Subcutaneous abdominal adipose tissue (tissue), 5 donors: ENCODE results near the gene LNPK.

Experiments used
- H3K27ac ChIP-seq: one replicate; pipeline ENCODE4 v1.7.0; 2013; ENCODE audit warnings: low read depth, mild to moderate bottlenecking, inconsistent platforms, low read length, moderate library complexity
- H3K27me3 ChIP-seq, 5 donors: one replicate each; pipeline ENCODE4 v1.7.0; 2013; ENCODE audit warnings: low read length in 5 of 5, inconsistent platforms in 1 of 5; ENCODE audit not compliant: control insufficient read depth in 5 of 5, insufficient read depth in 4 of 5
- H3K36me3 ChIP-seq, 5 donors: one replicate each; pipeline ENCODE4 v1.7.0; 2013; ENCODE audit warnings: low read length in 5 of 5; ENCODE audit not compliant: control insufficient read depth in 5 of 5, insufficient read depth in 5 of 5
- H3K4me1 ChIP-seq, 5 donors: one replicate each; pipeline ENCODE4 v1.7.0; 2013; ENCODE audit warnings: low read length in 5 of 5, mild to moderate bottlenecking in 3 of 5, moderate library complexity in 1 of 5; ENCODE audit not compliant: control insufficient read depth in 5 of 5, insufficient read depth in 5 of 5
- H3K4me3 ChIP-seq, 5 donors: one replicate each; pipeline ENCODE4 v1.7.0; 2013; ENCODE audit warnings: low read length in 5 of 5, low read depth in 1 of 5
- H3K9ac ChIP-seq, 5 donors: one replicate each; pipeline ENCODE4 v1.7.0; 2013; ENCODE audit warnings: low read length in 5 of 5, mild to moderate bottlenecking in 4 of 5, moderate library complexity in 3 of 5
- H3K9me3 ChIP-seq, 5 donors: one replicate each; pipeline ENCODE4 v1.7.0; 2013; ENCODE audit warnings: low read length in 5 of 5; ENCODE audit not compliant: control insufficient read depth in 5 of 5
- donor health status: healthy.
- donor health status: healthy.
- donor health status: healthy.
- donor health status: healthy.
- donor health status: healthy.

LNPK gene

DNA sequence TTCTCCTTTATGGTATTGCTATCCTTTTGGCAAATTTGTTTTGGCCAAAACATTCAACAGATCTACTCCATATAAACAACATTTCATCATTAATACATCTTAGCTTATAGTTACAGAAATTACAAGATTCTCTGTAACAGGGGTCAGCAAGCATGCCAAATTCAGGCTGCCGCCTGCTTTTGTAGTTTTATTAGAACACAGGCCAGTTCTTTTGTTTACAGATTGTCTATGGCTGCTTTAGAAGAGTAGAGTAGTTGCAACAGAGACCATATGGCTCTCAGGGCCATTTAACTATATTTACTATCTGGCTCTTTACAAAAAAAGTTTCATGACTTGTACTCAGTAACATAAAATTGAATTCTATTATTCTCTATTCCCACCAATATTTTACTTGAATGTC lies 53.9 kb downstream of the LNPK start:
- no peaks in the 10 kb centered on the region for H3K9me3 ChIP-seq
- no peak overlapping the region for H3K4me3 ChIP-seq
- no peaks in the 10 kb centered on the region for H3K27me3 ChIP-seq
- no peak overlapping the region for H3K9ac ChIP-seq
- H3K4me1 ChIP-seq: no peaks in the 10 kb centered on the region
- no peak overlapping the region for H3K27ac ChIP-seq
- peaks cover 3 to 13% (median 11%) of the 10 kb centered on the region in 5 donors for H3K36me3 ChIP-seq

DNA sequence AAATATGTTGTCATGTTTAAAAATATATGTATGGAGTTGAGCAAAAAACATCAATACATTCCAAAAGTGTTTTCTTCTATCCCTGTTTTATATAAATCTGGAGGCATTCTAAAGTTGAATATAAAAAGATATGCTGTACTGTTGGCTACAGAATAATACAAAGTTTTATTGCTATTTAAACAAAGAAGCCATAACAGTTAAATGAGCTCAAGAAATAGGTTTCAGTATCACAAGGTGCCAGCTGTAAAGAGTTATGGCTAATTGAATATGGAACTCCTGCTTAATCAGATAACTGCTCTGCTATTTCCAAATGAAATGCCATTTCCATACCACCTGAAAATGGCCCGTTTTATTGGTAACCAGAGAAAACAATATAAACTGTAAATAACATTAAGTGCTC lies 55.0 kb downstream of the LNPK start:
- Histone ChIP-seq H3K9ac (no peak overlapping the region), H3K27ac (no peak overlapping the region), H3K36me3 (peaks cover 3 to 13% (median 11%) of the 10 kb centered on the region in 5 donors), H3K27me3 (no peaks in the 10 kb centered on the region), H3K4me3 (no peak overlapping the region), H3K4me1 (no peaks in the 10 kb centered on the region), H3K9me3 (no peaks in the 10 kb centered on the region)

DNA sequence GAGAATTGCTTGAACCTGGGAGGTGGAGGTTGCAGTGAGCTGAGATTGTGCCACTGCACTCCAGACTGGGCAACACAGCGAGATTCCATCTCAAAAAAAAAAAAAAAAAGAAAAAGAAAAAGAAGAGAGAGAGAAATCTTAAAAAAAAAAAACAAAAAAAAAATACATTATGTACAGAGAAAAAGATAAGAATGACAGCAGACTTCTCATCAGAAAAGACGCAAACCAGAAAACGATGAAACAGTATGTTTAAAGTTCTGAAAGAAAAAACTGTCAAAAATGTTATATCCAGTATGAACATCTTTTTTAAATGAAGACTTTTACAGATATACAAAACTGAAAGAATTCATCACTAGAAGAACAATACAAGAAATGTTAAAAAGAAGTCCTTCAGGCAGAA lies 60.4 kb downstream of the LNPK start:
- H3K27ac ChIP-seq: no peak overlapping the region
- no peaks in the 10 kb centered on the region for H3K4me1 ChIP-seq
- no peak overlapping the region for H3K4me3 ChIP-seq
- H3K27me3 ChIP-seq: no peaks in the 10 kb centered on the region
- H3K9me3 ChIP-seq: no peaks in the 10 kb centered on the region
- peaks cover 5 to 26% (median 15%) of the 10 kb centered on the region in 5 donors for H3K36me3 ChIP-seq
- H3K9ac ChIP-seq: no peak overlapping the region

DNA sequence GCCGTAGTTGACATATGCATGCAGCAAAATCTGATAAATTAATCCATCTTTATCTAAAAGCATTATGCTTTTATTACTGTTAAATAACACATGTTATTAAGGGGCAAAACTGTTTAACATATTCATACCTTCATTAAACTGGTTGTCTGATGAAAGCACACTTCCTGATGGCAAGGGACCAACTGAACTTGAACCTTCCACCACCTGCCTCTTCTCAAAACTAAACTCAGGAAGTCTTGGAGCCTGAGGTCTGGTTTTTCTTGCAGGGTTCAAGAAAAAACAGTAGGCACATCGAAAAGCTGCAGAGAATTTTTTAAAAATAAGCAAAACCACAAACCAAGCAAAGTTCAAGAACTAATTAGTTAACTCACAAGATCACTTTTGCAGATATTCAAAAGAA lies 64.9 kb downstream of the LNPK start:
- no peaks in the 10 kb centered on the region for H3K4me1 ChIP-seq
- no peak overlapping the region for H3K4me3 ChIP-seq
- H3K9me3 ChIP-seq: no peaks in the 10 kb centered on the region
- H3K27me3 ChIP-seq: no peaks in the 10 kb centered on the region
- no peak overlapping the region for H3K9ac ChIP-seq
- peaks cover 14 to 37% (median 23%) of the 10 kb centered on the region in 5 donors for H3K36me3 ChIP-seq
- H3K27ac ChIP-seq: no peak overlapping the region

DNA sequence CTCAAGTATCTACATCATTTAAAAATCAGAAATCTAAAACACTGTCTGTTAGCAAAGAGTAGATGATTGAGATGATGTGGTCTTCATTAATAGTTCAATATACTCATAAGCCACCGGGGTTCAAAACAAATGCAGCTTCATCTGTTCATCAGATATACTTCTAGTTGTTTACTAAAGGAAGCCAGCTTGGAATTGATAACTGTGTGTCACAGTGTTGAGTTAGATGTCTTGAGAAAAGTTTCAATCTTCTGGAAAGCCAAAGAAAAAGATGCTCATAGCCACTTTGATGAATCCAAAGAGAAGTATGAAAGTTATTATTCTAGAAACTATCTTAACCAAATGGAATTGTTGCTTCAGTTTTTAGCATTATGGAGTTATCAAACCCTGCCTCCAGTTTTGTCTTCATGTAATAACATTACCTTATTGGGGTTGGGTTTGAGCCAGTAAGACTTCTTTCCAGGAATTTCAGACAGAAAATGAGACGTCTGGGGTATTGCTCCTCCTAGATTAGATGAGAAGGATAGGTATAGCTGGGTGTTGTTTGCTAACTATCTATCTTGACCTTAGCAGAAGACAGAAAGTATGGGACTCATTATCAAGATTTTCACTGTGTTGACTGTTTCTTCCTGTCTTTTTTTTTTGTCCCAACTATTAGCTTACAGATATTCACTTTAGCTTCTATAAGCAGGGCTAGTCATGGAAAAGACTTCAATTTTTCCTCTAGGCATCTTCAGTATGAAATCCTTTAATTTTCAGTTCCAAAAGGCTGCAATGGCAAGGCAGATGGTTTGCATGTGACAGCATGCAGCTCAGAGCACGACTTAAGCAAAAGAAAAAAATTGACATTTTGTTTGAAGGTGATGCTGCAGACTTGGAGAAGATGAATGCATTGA lies 66.5 kb downstream of the LNPK start:
- no peak overlapping the region for H3K9ac ChIP-seq
- no peak overlapping the region for H3K27ac ChIP-seq
- peaks cover 14 to 37% (median 23%) of the 10 kb centered on the region in 5 donors for H3K36me3 ChIP-seq

DNA sequence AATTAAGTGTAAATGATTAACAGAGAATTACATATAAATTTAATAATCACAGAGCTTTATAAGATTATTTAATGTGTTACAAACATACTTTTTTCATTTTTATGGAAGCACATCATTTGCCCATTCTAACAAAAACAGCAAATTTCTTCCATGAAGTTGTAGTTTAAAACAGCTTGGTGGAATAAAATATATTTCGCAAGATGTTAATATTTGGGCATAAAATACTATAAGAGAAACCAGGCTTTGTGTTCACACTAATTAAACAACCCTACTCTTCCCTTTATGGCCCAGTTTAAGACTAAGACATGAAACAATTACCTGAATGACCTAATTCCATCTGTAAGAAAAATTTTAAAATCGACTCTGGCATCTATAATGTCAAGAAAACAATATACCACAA lies 69.4 kb downstream of the LNPK start:
- Histone ChIP-seq H3K27ac (no peak overlapping the region), H3K4me1 (no peaks in the 10 kb centered on the region), H3K9ac (no peak overlapping the region), H3K4me3 (no peak overlapping the region), H3K9me3 (no peaks in the 10 kb centered on the region), H3K36me3 (peaks cover 18 to 32% (median 28%) of the 10 kb centered on the region in 5 donors), H3K27me3 (no peaks in the 10 kb centered on the region)

More for the DNA sequence above, 66.5 kb downstream of the LNPK start:
- H3K9me3 ChIP-seq: no peaks in the 10 kb centered on the region
- no peaks in the 10 kb centered on the region for H3K4me1 ChIP-seq
- H3K4me3 ChIP-seq: no peak overlapping the region
- H3K27me3 ChIP-seq: no peaks in the 10 kb centered on the region

DNA sequence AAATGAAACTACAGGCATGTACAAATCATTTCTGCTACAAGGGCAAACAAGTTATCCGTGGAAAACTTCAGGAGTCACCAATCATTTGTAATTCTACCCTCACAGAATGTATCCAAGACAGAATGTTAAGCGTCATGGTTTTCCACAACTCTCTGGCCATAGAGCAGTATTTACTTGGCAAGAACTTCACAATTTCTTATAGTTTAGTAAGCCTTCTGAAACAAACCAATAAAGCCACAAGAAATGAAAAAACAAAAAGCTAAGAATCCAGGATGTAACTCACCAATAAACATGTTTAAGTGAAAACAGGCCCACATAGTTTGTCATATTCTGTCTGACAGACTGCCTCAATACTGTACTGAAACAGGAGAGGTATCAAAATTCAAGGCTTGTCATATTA lies 70.3 kb downstream of the LNPK start:
- Histone ChIP-seq H3K27ac (no peak overlapping the region), H3K9ac (no peak overlapping the region), H3K4me1 (no peaks in the 10 kb centered on the region), H3K4me3 (no peak overlapping the region), H3K27me3 (no peaks in the 10 kb centered on the region), H3K9me3 (no peaks in the 10 kb centered on the region), H3K36me3 (peaks cover 18 to 31% (median 23%) of the 10 kb centered on the region in 5 donors)

DNA sequence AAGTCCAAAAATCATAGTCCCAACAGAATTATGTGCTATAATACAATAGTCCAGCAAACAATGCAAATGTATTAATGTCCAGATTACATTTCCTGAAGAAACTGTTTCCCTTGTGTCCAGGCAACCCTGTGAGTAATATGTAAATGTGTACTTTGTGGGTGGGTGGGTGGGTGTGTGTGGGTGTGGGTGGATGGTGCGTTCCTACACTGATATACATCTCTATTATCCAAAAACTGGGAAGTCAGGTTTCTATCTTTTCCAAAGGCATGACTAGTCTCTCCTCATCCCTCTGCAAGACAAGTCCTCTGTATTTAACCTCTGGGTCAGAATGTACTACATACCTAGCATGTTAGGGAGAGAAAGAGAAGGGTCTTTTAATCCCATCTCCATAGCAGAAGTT lies 71.6 kb downstream of the LNPK start:
- H3K9ac ChIP-seq: no peak overlapping the region
- no peaks in the 10 kb centered on the region for H3K9me3 ChIP-seq
- no peaks in the 10 kb centered on the region for H3K4me1 ChIP-seq
- peaks cover 11 to 32% (median 23%) of the 10 kb centered on the region in 5 donors for H3K36me3 ChIP-seq
- no peak overlapping the region for H3K4me3 ChIP-seq
- H3K27me3 ChIP-seq: no peaks in the 10 kb centered on the region
- no peak overlapping the region for H3K27ac ChIP-seq

DNA sequence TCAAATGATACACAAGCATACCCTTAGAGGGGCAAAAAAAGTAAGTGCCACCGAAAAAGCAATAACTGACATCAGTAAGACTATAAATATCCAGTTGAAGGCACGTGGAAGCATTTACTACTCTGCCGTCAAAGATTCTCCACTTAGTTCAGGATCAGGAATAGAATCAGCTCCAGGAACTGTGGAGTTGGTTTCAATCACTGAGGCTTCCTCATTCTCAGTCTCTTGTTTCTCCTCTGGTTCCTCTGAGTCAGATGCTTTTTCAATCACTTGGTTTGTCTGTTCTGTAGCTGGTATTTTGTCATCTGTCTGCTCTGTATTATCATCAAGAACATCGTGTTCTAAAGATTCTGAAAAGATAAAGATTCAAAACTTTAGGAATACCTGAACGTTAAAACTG lies 72.2 kb downstream of the LNPK start:
- no peaks in the 10 kb centered on the region for H3K9me3 ChIP-seq
- H3K4me1 ChIP-seq: no peaks in the 10 kb centered on the region
- H3K9ac ChIP-seq: no peak overlapping the region
- no peak overlapping the region for H3K4me3 ChIP-seq
- H3K27me3 ChIP-seq: no peaks in the 10 kb centered on the region
- no peak overlapping the region for H3K27ac ChIP-seq
- peaks cover 8 to 26% (median 19%) of the 10 kb centered on the region in 5 donors for H3K36me3 ChIP-seq

DNA sequence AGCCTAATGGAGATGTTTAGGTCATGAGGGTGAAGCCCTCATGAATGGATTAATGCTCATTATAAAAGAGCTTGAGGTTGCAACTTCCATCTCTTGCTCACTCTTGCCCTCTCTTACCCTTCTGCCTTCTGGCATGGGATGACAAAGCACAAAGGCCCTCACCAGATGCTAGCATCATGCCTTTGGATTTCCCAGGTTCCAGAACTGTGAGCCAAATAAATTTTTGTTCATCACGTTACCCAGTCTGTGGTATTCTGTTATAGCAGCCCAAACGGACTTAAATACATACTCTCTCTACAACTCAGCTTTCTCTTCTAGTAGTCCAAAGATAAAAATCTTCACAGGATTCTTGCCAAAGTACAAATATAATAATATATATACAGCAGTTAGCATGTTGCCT lies 75.8 kb downstream of the LNPK start:
- Histone ChIP-seq H3K27me3 (no peaks in the 10 kb centered on the region), H3K27ac (no peak overlapping the region), H3K9ac (no peak overlapping the region), H3K9me3 (no peaks in the 10 kb centered on the region), H3K4me1 (no peaks in the 10 kb centered on the region), H3K4me3 (no peak overlapping the region), H3K36me3 (peaks cover 8 to 25% (median 16%) of the 10 kb centered on the region in 5 donors)
